Measurements from ENCODE around the gene BAZ2A.

DNA sequence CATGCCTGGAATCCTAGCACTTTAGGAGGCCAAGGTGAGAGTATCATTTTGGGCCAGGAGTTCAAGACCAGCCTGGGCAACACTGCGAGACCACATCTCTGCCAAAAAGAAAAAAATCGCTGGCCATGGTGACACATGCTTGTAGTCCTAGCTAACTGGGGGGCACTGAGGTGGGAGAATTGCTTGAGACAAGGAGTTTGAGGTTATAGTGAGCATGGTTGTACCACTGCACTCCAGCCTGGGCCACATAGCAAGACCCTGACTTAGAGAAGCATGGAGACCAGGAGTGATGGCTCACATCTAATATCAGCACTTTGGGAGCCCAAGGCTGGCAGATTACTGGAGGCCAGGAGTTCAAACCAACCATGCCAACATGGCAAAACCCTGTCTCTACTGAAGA lies 48.7 kb upstream of the BAZ2A start:
- TF ChIP-seq, protein P1, sequence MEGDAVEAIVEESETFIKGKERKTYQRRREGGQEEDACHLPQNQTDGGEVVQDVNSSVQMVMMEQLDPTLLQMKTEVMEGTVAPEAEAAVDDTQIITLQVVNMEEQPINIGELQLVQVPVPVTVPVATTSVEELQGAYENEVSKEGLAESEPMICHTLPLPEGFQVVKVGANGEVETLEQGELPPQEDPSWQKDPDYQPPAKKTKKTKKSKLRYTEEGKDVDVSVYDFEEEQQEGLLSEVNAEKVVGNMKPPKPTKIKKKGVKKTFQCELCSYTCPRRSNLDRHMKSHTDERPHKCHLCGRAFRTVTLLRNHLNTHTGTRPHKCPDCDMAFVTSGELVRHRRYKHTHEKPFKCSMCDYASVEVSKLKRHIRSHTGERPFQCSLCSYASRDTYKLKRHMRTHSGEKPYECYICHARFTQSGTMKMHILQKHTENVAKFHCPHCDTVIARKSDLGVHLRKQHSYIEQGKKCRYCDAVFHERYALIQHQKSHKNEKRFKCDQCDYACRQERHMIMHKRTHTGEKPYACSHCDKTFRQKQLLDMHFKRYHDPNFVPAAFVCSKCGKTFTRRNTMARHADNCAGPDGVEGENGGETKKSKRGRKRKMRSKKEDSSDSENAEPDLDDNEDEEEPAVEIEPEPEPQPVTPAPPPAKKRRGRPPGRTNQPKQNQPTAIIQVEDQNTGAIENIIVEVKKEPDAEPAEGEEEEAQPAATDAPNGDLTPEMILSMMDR (conservative IDR thresholded peaks at IDR 0.05; ENCODE audit: low read depth, low read length): no peak
- TF ChIP-seq EZH2 (IDR thresholded peaks at IDR 0.05; ENCODE audit: borderline replicate concordance, low read depth, low read length, poor library complexity, severe bottlenecking): no peak

Data from A673 (cell line).